ENCODE results near the gene COL18A1.

COL18A1 gene

GRCh38 chr21:45475797-45476570 is 71.0 kb downstream of the COL18A1 start:
- no peak for TF ChIP-seq POLR2A (IDR thresholded peaks at IDR 0.05; ENCODE audit: low read length)
- no peak for TF ChIP-seq GATA1 (IDR thresholded peaks at IDR 0.05; ENCODE audit: low read depth, low read length)
- no peak for DNase-seq

- no peak for DNase-seq
- no peak for TF ChIP-seq POLR2A (IDR thresholded peaks at IDR 0.05; ENCODE audit: low read length)
- TF ChIP-seq GATA1 (IDR thresholded peaks at IDR 0.05; ENCODE audit: low read depth, low read length): no peak
Observed at GRCh38 chr21:45476582-45476981, 71.6 kb downstream of the COL18A1 start.

GRCh38 chr21:45477176-45478114 is 72.5 kb downstream of the COL18A1 start:
- TF ChIP-seq POLR2A (IDR thresholded peaks at IDR 0.05; ENCODE audit: low read length): no peak
- no peak for TF ChIP-seq GATA1 (IDR thresholded peaks at IDR 0.05; ENCODE audit: low read depth, low read length)
- DNase-seq: no peak

GRCh38 chr21:45478115-45478801 is 73.3 kb downstream of the COL18A1 start:
- peak; percentile 75 to 76 for DNase-seq
- no peak for TF ChIP-seq POLR2A (IDR thresholded peaks at IDR 0.05; ENCODE audit: low read length)
- no peak for TF ChIP-seq GATA1 (IDR thresholded peaks at IDR 0.05; ENCODE audit: low read depth, low read length)

GRCh38 chr21:45478816-45479669 is 74.1 kb downstream of the COL18A1 start:
- no peak for TF ChIP-seq POLR2A (IDR thresholded peaks at IDR 0.05; ENCODE audit: low read length)
- TF ChIP-seq GATA1 (IDR thresholded peaks at IDR 0.05; ENCODE audit: low read depth, low read length): no peak
- DNase-seq: no peak

GRCh38 chr21:45479691-45480675 is 75.0 kb downstream of the COL18A1 start:
- no peak for DNase-seq
- TF ChIP-seq GATA1 (IDR thresholded peaks at IDR 0.05; ENCODE audit: low read depth, low read length) (no peak), POLR2A (IDR thresholded peaks at IDR 0.05; ENCODE audit: low read length) (no peak)

- no peak for TF ChIP-seq GATA1 (IDR thresholded peaks at IDR 0.05; ENCODE audit: low read depth, low read length)
- no peak for TF ChIP-seq POLR2A (IDR thresholded peaks at IDR 0.05; ENCODE audit: low read length)
- DNase-seq: no peak
Observed at GRCh38 chr21:45480701-45481500, 75.9 kb downstream of the COL18A1 start.

GRCh38 chr21:45481566-45481965 is 76.6 kb downstream of the COL18A1 start:
- no peak for DNase-seq
- TF ChIP-seq POLR2A (IDR thresholded peaks at IDR 0.05; ENCODE audit: low read length) (no peak), GATA1 (IDR thresholded peaks at IDR 0.05; ENCODE audit: low read depth, low read length) (no peak)

- no peak for DNase-seq
- TF ChIP-seq GATA1 (IDR thresholded peaks at IDR 0.05; ENCODE audit: low read depth, low read length): no peak
Observed at GRCh38 chr21:45481977-45482898, 77.3 kb downstream of the COL18A1 start.

All from erythroblast (primary cell).